ENCODE results near the gene TMEM187. TPM values are rescaled to one million over a fixed set of nuclear protein-coding genes. Genes with fewer than 3 reads are reported as not detected.
A peak's percentile ranks its signal among the peaks of the same experiment; 100 is the strongest.

Gene TMEM187
- total and polyA plus RNA-seq, 2 of the 4 experiments (the other 2 are of a cell fraction) = 3.4 to 6.2 TPM

- Histone ChIP-seq H2AFZ (replicated peaks; ENCODE audit: low read length, poor library complexity) (peak overlapping the region; percentile 81), H3K9ac (ENCODE audit: low read depth, low read length) (no peak overlapping the region), H2BK15ac (ENCODE audit: low read depth, low read length) (peak overlapping the region; percentile 70; the same call in 1 of the 3 replicates), H3K9me3 (ENCODE audit: control insufficient read depth, insufficient read depth, low read length) (no peaks in the 10 kb centered on the region), H4K91ac (ENCODE audit: insufficient read depth, low read depth, low read length) (peak overlapping the region; percentile 81), H3K14ac (replicated peaks; ENCODE audit: low read depth, low read length) (peak overlapping the region; percentile 63; the same call in 1 of the 2 replicates), H3K18ac (ENCODE audit: low read depth, low read length) (peak overlapping the region; percentile 8), H3K36me3 (ENCODE audit: control insufficient read depth, insufficient read depth, low read length) (no peaks in the 10 kb centered on the region), H4K20me1 (ENCODE audit: insufficient read depth, low read length) (no peaks in the 10 kb centered on the region), H4K8ac (ENCODE audit: low read depth in 2 of 2, low read length in 2 of 2) (peak overlapping the region; percentile 83 to 85), H2BK5ac (ENCODE audit: low read depth, low read length, poor library complexity, severe bottlenecking) (peak overlapping the region; percentile 35), H2AK5ac (ENCODE audit: low read depth, low read length) (peak overlapping the region; percentile 84; the same call in 1 of the 2 replicates), H3K23ac (ENCODE audit: low read depth, low read length) (no peak overlapping the region), H3K4me1 (ENCODE audit: control insufficient read depth, insufficient read depth, low read length) (peaks cover 2% of the 10 kb centered on the region), H3K4me2 (ENCODE audit: low read depth, low read length) (no peak overlapping the region), H2BK120ac (ENCODE audit: low read depth, low read length) (peak overlapping the region; percentile 65), H2BK20ac (ENCODE audit: low read depth, low read length) (no peak overlapping the region), H3K27ac (ENCODE audit: insufficient read depth, low read length) (peak overlapping the region; percentile 48), H2AK9ac (replicated peaks; ENCODE audit: low read depth, low read length, poor library complexity) (no peak overlapping the region), H3K79me1 (ENCODE audit: low read depth in 1 of 2, low read length in 2 of 2) (no peaks in the 10 kb centered on the region), H3K9me1 (ENCODE audit: insufficient read depth, low read length) (0 out of 2 replicates have a peak, but pooled peaks cover 4% of the 10 kb centered on the region), H3K4ac (ENCODE audit: low read depth, low read length) (peak overlapping the region; percentile 72), H3K4me3 (ENCODE audit: insufficient read depth, low read depth, low read length) (no peak overlapping the region), H4K5ac (ENCODE audit: low read depth, low read length) (peak overlapping the region; percentile 84), H3K56ac (ENCODE audit: extremely low read depth, insufficient read depth, low read length) (no peak overlapping the region), H3K27me3 (ENCODE audit: control insufficient read depth, insufficient read depth, low read length) (no peaks in the 10 kb centered on the region)
- POLR2A ChIA-PET (ENCODE audit: unreplicated experiment) = interaction anchor here (0.6 kb wide), 1 partner anchor 289 kb away, joined by 3 read pairs; no protein-coding TSS in a partner anchor
- ATAC-seq (ENCODE audit: low read depth) = peak; percentile 78
- intact Hi-C loops (cut with micrococcal nuclease) = no loop called here
- no peak for TF ChIP-seq MXI1 (IDR thresholded peaks at IDR 0.05; ENCODE audit: borderline replicate concordance, low read depth, low read length)
- TF ChIP-seq BHLHE40 (IDR thresholded peaks at IDR 0.05; ENCODE audit: low read depth, low read length) = no peak
- no peak for TF ChIP-seq POLR2A (IDR thresholded peaks at IDR 0.05; ENCODE audit: low read depth, low read length)
- no peak for TF ChIP-seq CEBPB (IDR thresholded peaks at IDR 0.05; ENCODE audit: low read depth, low read length)
- no peak for TF ChIP-seq MAZ (IDR thresholded peaks at IDR 0.05; ENCODE audit: borderline replicate concordance, low read depth, low read length)
- TF ChIP-seq, protein P1, sequence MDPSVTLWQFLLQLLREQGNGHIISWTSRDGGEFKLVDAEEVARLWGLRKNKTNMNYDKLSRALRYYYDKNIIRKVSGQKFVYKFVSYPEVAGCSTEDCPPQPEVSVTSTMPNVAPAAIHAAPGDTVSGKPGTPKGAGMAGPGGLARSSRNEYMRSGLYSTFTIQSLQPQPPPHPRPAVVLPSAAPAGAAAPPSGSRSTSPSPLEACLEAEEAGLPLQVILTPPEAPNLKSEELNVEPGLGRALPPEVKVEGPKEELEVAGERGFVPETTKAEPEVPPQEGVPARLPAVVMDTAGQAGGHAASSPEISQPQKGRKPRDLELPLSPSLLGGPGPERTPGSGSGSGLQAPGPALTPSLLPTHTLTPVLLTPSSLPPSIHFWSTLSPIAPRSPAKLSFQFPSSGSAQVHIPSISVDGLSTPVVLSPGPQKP (IDR thresholded peaks at IDR 0.05; ENCODE audit: borderline replicate concordance, low read depth, low read length) = no peak
- no peak for TF ChIP-seq RFX5 (IDR thresholded peaks at IDR 0.05; ENCODE audit: low read depth, low read length)
- TF ChIP-seq RAD21 (IDR thresholded peaks at IDR 0.05; ENCODE audit: low read length) = no peak
- peak; percentile 97 for TF ChIP-seq NFE2L2 (IDR thresholded peaks at IDR 0.05; ENCODE audit: low read depth, low read length)
- TF ChIP-seq, protein P2, sequence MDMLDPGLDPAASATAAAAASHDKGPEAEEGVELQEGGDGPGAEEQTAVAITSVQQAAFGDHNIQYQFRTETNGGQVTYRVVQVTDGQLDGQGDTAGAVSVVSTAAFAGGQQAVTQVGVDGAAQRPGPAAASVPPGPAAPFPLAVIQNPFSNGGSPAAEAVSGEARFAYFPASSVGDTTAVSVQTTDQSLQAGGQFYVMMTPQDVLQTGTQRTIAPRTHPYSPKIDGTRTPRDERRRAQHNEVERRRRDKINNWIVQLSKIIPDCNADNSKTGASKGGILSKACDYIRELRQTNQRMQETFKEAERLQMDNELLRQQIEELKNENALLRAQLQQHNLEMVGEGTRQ (IDR thresholded peaks at IDR 0.05; ENCODE audit: low read depth, low read length) = no peak
- TF ChIP-seq MAFK (IDR thresholded peaks at IDR 0.05; ENCODE audit: low read depth, low read length) = peak; percentile 65
- no peak for TF ChIP-seq CHD1 (IDR thresholded peaks at IDR 0.05; ENCODE audit: low read depth, low read length)
- no peak for TF ChIP-seq RCOR1 (IDR thresholded peaks at IDR 0.05; ENCODE audit: insufficient replicate concordance, low read length)
- TF ChIP-seq CTCF (conservative IDR thresholded peaks at IDR 0.05; ENCODE audit: low read depth, low read length) = no peak
- no peak for TF ChIP-seq SMC3 (IDR thresholded peaks at IDR 0.05; ENCODE audit: low read depth, low read length)
- CTCF ChIA-PET = interaction anchor here (0.7 kb wide), 1 partner anchor 306 kb away, joined by 4 read pairs; no protein-coding TSS in a partner anchor
- DNase-seq = peak; percentile 61
- no TSS peak for BruUV-seq (replicated peaks)
- WGBS, 2 experiments (ENCODE audit: extremely low coverage in 2 of 2, insufficient read length in 1 of 2) = 86% methylated on average over 12 of the region's 17 CpGs; no CpG with 5 or more reads in 1 of the 2 experiments
- in situ Hi-C loops (cut with MboI; ENCODE audit: low sequenced_read_pairs) = no loop called here
- dilution Hi-C loops (cut with HindIII; ENCODE audit: low sequenced_read_pairs, unreplicated experiment) = no loop called here
Measured at GRCh38 chrX:154002215-154002719, 29.7 kb downstream of the TMEM187 start.

Data from IMR-90 (cell line).